ENCODE results near the gene MOSMO.
"Not testable (repeated sequence)": the region's sequence is repeated elsewhere in the genome, so short reads cannot be mapped to it uniquely, and the experiment has no call there.

MOSMO gene

GRCh38 chr16:22003195-22003594 lies 4.7 kb upstream of the MOSMO start:
- no peak for DNase-seq (ENCODE audit: low read depth)

DNA sequence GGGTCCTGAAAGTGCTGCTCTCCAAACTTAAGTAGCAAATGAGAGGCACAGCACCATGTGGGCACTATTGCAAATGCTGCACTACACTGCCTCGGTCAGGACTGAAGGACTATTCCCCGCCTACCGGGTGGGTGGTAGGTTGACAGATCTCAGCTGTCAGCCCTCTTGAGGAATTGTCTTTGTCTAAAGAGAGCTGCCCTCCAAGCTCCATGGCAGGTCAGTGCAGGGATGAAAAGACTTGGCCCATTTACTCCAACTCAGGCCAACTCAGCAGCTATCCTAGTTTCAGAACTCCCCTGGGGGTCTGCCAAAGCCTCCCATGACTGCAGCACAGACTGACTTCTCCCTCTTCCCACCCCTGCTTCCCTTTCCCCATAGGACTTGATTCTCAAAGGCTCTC lies 3.6 kb upstream of the MOSMO start:
- no peak for DNase-seq (ENCODE audit: low read depth)

GRCh38 chr16:22005746-22006145 lies 2.2 kb upstream of the MOSMO start:
- no peak for DNase-seq (ENCODE audit: low read depth)

DNA sequence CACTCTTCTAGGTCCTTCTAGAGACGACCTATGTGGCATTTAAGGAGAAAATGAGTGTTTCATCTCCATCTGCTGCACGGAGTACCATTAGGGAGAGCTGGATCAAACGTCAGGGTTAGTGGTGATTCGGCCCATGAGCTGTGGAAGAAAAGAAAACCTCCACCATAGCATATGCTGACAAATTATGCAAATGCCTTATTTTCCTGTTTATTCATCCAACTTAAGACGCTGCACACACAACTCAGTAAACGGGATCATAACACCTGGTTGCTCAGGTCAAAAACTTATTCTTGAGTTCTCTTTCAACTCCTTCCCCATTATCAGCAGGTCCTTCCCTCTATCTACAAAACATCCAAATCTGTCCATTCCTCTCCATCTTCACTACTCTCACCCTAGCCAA lies 1.3 kb upstream of the MOSMO start:
- no peak for DNase-seq (ENCODE audit: low read depth)

DNA sequence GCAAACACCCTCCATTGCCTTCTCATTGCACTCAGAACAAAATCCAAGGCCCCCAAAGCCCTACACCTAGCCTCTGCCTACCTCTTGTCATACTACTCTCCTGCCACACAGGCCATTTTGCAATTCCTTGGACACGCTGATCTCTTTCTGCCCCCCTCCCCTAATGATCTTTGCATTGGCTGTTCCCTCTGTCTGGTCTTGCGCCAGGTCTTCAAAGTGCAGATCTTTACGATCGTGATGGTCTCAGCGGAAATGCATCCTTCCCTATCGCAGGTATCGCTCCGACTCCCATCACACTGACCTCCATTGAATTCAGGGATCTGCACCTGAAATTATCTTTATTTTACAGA lies 777 bp upstream of the MOSMO start:
- DNase-seq (ENCODE audit: low read depth): no peak

GRCh38 chr16:22008215-22009059 lies 526 bp downstream of the MOSMO start:
- no peak for DNase-seq (ENCODE audit: low read depth)

- DNase-seq (ENCODE audit: low read depth): no peak
Measured at GRCh38 chr16:22010902-22011301, 3.0 kb downstream of the MOSMO start.

GRCh38 chr16:22012241-22012640 lies 4.3 kb downstream of the MOSMO start:
- DNase-seq (ENCODE audit: low read depth): no peak

GRCh38 chr16:22013486-22013885 lies 5.6 kb downstream of the MOSMO start:
- DNase-seq (ENCODE audit: low read depth): no peak

DNA sequence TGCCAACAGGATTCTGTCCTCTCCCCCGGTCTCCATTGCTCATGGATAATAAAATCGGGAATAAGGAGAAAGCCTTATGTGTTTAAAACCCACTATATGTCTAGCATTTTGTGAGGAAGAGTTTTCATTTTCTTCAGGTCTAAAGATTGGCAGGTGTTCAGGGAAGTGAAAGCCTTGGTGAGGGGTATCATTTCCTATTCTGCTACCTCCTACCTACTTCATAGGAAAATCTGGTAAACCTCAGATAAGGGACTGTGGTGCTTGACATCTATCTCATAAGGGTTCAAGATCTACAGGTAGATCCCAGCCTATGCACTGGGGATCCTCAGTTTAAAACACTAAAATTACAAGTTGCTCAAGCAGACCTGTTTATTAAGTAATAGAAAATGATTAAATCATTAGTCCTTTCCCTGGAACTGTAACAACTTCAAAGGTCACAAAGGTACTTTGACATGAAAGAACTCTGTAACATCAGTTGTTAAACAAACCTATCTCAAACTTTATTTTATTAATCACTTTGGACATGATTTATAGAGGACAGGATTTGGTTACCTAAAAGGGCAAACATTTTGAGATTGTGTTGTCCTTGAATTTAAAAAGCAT lies 6.5 kb downstream of the MOSMO start:
- DNase-seq (ENCODE audit: low read depth): no peak

GRCh38 chr16:22016927-22017326 lies 9.0 kb downstream of the MOSMO start:
- no peak for DNase-seq (ENCODE audit: low read depth)

DNA sequence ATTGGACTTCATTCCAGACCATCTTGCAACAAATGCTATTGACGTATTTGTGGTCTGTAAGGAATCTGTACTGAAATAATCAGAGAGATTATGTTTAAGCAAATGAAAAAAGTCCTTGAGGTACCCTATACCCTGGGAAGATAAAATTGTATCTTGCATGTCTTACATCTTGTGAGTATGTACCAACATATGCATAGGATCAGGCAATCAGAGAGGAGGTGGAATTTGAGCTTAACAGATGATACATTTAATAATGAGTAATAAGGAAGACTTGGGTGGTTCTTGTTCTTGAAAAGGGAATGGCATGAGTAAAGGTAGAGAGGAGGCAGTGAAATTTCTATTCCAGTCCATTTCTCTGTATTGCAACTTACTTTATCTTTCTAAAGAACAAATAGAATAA lies 10.6 kb downstream of the MOSMO start:
- no peak for DNase-seq (ENCODE audit: low read depth)

DNA sequence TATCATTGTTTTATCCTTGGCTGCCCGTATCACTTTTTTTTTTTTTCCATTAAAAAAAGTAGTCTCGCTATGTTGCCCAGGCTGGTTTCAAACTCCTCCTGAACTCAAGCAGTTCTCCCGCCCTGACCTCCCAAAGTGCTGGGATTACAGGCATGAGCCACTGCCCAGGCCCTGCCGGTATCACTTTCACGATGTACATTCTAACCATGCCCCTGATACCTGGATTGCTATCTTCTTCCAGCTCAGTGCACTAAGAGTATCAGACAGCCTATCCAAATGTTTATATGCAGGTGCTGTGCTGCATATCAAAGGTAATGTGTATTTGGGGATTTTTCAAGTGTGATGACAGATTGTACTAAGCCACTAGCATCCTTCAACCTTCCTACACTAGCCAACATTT lies 14.2 kb downstream of the MOSMO start:
- no peak for DNase-seq (ENCODE audit: low read depth)

DNA sequence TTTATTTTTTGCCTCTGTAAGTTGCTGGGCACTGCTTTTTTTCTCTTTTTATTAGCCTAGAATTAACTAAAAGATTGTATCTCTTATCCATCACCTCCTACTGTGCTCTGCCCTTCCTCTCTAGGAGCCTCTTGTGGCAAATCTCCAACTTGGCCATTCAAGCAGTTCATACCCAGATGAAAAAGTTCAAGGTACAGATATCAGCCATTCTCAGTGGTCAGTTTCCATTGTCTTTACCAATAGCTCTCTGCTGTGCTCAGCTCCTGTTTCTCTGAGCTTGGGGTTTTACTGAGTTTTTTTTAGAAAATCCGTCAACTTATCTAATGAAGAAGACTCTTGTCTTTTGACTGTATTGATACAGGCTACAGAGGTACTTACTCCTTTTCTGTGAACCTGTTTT lies 15.6 kb downstream of the MOSMO start:
- DNase-seq (ENCODE audit: low read depth): no peak

DNA sequence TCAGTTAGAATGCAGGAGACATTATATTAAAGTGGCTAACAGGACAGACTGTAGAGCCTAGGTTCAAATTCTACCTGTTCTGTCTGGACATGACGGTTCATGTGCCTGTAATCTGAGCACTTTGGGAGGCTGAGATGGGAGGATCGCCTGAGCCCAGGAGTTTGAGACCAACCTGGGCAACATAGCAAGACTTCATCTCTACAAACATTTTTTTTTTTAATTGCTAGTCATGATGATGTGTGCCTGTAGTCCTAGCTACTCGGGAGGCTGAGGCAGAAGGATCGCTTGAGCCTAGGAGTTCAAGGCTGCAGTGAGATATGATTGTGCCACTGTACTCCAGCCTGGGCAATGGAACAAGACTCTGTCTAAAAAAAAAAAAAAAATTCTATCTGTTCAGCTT lies 16.9 kb downstream of the MOSMO start:
- not testable (repeated sequence) for DNase-seq (ENCODE audit: low read depth)

DNA sequence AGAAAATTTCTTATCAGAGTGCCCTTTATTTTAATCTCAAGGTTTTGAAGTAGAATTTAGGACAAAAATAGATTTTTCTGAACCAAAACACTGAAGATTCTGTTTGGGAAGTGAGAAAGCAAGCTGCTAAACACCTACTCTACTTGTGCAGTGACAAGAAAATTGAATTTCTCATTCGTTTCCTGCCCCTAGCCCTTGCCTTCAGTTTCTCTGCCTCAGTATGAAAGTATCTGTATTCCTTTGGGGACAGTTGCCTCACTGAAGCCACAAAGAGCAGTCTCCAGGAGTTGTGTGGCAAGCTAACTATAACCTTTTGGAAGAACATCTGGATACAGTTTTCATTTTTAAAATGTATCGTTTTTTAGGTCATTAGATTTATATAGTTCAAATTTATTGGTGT lies 19.7 kb downstream of the MOSMO start:
- no peak for DNase-seq (ENCODE audit: low read depth)

DNA sequence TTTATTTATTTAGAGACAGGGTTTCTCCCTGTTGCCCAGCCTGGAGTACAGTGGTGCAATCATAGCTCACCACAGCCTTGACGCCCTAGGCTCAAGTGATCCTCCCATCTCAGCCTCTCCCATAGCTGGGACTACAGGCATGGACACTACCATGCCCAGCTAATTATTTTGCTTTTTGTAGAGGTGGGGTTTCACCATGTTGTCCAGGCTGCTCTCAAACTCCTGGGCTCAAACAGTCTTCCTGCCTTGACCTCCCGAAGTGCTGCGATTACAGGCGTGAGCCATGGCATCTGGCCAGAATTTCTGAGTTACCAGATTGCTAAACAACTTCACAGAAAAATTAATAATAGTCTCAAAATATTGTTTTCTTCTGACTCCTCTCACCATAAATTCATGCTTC lies 21.7 kb downstream of the MOSMO start:
- DNase-seq (ENCODE audit: low read depth): no peak

GRCh38 chr16:22030087-22030812 lies 22.3 kb downstream of the MOSMO start:
- DNase-seq (ENCODE audit: low read depth): no peak

DNA sequence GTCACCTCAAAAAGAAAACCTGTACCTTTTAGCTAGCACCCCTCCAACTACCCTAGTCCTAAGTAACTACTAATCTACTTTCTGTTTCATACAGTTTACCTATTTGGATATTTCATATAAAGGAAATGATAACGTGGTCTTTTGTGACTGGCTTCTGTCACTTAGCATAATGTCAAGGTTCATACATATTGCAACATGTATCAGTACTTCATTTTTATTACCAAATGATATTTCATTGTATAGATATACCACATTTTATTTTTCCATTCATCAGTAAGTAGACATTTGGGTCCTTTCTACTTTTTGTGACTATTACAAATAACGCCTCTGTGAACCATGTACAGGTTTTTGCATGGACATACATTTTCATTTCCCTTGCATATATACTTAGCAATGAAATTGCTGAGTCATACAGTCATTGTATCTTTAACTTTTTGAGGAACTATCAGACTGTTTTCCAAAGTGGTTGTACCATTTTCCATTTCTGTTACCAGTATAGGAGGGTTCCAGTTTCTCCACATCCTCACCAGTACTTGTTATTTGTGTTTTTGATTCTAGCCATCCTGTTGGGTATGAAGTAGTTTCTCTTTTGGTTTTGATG lies 23.7 kb downstream of the MOSMO start:
- no peak for DNase-seq (ENCODE audit: low read depth)

DNA sequence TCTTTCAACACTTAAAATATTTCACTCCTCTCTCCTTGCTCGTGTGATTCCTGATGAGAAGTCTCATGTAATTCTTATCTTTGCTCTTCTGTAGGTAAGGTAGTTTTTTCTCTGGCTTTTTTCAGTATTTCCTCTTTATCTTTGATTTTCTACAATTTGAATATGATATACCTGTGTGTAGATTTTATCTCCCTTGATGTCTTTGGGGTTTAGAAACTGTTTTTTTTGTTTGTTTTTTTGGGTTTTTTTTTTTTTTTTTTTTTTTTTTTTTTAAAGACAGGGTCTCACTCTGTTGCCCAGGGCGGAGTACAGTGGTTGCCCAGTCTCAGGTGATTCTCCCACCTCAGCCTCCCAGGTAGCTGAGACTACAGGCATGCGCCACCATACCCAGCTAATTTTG lies 26.6 kb downstream of the MOSMO start:
- no peak for DNase-seq (ENCODE audit: low read depth)

GRCh38 chr16:22035153-22035552 lies 27.2 kb downstream of the MOSMO start:
- no peak for DNase-seq (ENCODE audit: low read depth)

GRCh38 chr16:22043882-22044281 lies 36.0 kb downstream of the MOSMO start:
- not testable (repeated sequence) for DNase-seq (ENCODE audit: low read depth)

DNA sequence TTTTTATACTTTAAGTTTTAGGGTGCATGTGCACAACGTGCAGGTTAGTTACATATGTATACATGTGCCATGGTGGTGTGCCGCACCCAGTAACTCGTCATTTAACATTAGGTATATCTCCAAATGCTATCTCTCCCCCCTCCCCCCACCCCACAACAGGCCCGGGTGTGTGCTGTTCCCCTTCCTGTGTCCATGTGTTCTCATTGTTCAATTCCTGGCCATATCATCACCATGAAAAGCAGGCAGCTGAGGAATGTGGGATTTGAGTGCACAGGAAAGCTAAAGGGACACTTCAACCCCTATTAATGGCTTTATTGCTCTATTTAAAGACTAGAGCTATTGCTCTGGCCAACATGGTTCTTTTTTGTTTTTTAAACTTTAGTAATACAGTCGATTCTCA lies 38.0 kb downstream of the MOSMO start:
- not testable (repeated sequence) for DNase-seq (ENCODE audit: low read depth)

Data from stimulated activated CD8-positive, alpha-beta memory T cell treated with anti-CD3 and anti-CD28 coated beads, Interleukin-4, amount 100 ng/mL, for 24 hours (primary cell).